ENCODE results near the gene ADAMTSL1. TPM values are rescaled to one million over a fixed set of nuclear protein-coding genes. Genes with fewer than 3 reads are reported as not detected.

ADAMTSL1 gene
- total and polyA plus RNA-seq, 2 experiments from 2014 or later: 2.3 to 5.0 TPM

- no peak for DNase-seq (ENCODE audit: low spot score)
- H3K27ac Mint-ChIP-seq: no peak overlapping the region
Observed at GRCh38 chr9:18658804-18659705, 185.1 kb downstream of the ADAMTSL1 start.

More at GRCh38 chr9:18658804-18659705, 185.1 kb downstream of the ADAMTSL1 start:
- Histone ChIP-seq H2AFZ (no peak overlapping the region), H3K4me2 (no peak overlapping the region), H3K4me1 (ENCODE audit: insufficient read depth) (no peaks in the 10 kb centered on the region), H3K36me3 (ENCODE audit: insufficient read depth) (no peaks in the 10 kb centered on the region), H3K27ac (ENCODE audit: low read depth) (no peak overlapping the region), H3K9me2 (ENCODE audit: insufficient read depth) (no peaks in the 10 kb centered on the region), H3F3A (replicated peaks; ENCODE audit: low read depth) (no peaks in the 10 kb centered on the region), H4K20me1 (replicated peaks; ENCODE audit: insufficient read depth) (no peaks in the 10 kb centered on the region), H3K79me2 (replicated peaks; ENCODE audit: insufficient read depth) (no peaks in the 10 kb centered on the region), H3K4me3 (no peak overlapping the region), H3K27me3 (ENCODE audit: insufficient read depth) (no peaks in the 10 kb centered on the region)
- TF ChIP-seq ZNF331 (CRISPR knock-in tag; IDR thresholded peaks at IDR 0.05; ENCODE audit: low read depth) (no peak), ZNF114 (CRISPR knock-in tag; IDR thresholded peaks at IDR 0.05) (no peak), EZH2 (IDR thresholded peaks at IDR 0.05; ENCODE audit: low read depth, unreplicated experiment) (no peak), ZNF462 (CRISPR knock-in tag; IDR thresholded peaks at IDR 0.05) (no peak), EZH2phosphoT487 (IDR thresholded peaks at IDR 0.05; ENCODE audit: unreplicated experiment) (no peak), CREB1 (CRISPR knock-in tag; IDR thresholded peaks at IDR 0.05; ENCODE audit: low read depth) (no peak), ETS1 (IDR thresholded peaks at IDR 0.05) (no peak), JUNB (IDR thresholded peaks at IDR 0.05; ENCODE audit: unreplicated experiment) (no peak), POLR2AphosphoS5 (IDR thresholded peaks at IDR 0.05; ENCODE audit: low read depth) (no peak), STAT1 (IDR thresholded peaks at IDR 0.05; ENCODE audit: unreplicated experiment) (no peak)
- peaks cover 2% of the 10 kb centered on the region for H3K27me3 Mint-ChIP-seq (ENCODE audit: insufficient read depth, low read depth, poor library complexity)
- H3K4me1 Mint-ChIP-seq: no peaks in the 10 kb centered on the region
- H3K36me3 Mint-ChIP-seq (ENCODE audit: low read depth): no peaks in the 10 kb centered on the region
- ATAC-seq: no peak
- H3K4me3 Mint-ChIP-seq: no peak overlapping the region
- no peaks in the 10 kb centered on the region for H3K9me3 Mint-ChIP-seq
